Hepatocyte (in vitro differentiated cells): Measurements from ENCODE around the gene NOL11.

ENCODE experiments used
- CTCF ChIP-seq: fragments of 200-600 bp; sonication (generic); IDR thresholded peaks from 2 replicates; pipeline ENCODE4 v1.5.1; 2016; ENCODE audit warnings: antibody characterized with exemption, mild to moderate bottlenecking; ENCODE audit not compliant: poor library complexity
- EZH2 ChIP-seq: fragments of 200-600 bp; sonication (generic); IDR thresholded peaks from 2 replicates; pipeline ENCODE4 v1.6.1; 2016; ENCODE audit warnings: antibody characterized with exemption, mild to moderate bottlenecking, borderline replicate concordance
- EZH2phosphoT487 ChIP-seq: fragments of 200-600 bp; sonication (generic); IDR thresholded peaks from one replicate; pipeline ENCODE4 v1.6.1; 2018; ENCODE audit warnings: antibody characterized with exemption, mild to moderate bottlenecking, low read depth, moderate library complexity; ENCODE audit not compliant: unreplicated experiment, severe bottlenecking

- TF ChIP-seq CTCF (no peak), EZH2 (no peak), EZH2phosphoT487 (no peak)
These were observed 5.8 kb upstream of the NOL11 start for GRCh38 chr17:67711916-67712315.
